ENCODE data around the gene OSMR. TPM values are rescaled to one million over a fixed set of nuclear protein-coding genes. Genes with fewer than 3 reads are reported as not detected.

Gene OSMR
- total RNA-seq, 1 experiment from 2014 or later, result 1.6 TPM

GRCh38 chr5:38843665-38844064 is 2.1 kb upstream of the OSMR start:
- no peak overlapping the region for H2BK12ac ChIP-seq (ENCODE audit: insufficient read length, low read depth, low read length)
- no peaks in the 10 kb centered on the region for H3K79me2 ChIP-seq (ENCODE audit: insufficient read depth, low read length)
- no CpG with 5 or more reads among the region's 1 CpG for WGBS (ENCODE audit: extremely low coverage, insufficient read length, low lambda C conversion rate)
- no peak overlapping the region for H3K4me3 Mint-ChIP-seq
- H4K91ac ChIP-seq (ENCODE audit: insufficient read length, low read depth, low read length), result no peak overlapping the region
- no peaks in the 10 kb centered on the region for H3K9me3 ChIP-seq (ENCODE audit: control insufficient read depth, low read depth, low read length)
- TF ChIP-seq, protein P1, sequence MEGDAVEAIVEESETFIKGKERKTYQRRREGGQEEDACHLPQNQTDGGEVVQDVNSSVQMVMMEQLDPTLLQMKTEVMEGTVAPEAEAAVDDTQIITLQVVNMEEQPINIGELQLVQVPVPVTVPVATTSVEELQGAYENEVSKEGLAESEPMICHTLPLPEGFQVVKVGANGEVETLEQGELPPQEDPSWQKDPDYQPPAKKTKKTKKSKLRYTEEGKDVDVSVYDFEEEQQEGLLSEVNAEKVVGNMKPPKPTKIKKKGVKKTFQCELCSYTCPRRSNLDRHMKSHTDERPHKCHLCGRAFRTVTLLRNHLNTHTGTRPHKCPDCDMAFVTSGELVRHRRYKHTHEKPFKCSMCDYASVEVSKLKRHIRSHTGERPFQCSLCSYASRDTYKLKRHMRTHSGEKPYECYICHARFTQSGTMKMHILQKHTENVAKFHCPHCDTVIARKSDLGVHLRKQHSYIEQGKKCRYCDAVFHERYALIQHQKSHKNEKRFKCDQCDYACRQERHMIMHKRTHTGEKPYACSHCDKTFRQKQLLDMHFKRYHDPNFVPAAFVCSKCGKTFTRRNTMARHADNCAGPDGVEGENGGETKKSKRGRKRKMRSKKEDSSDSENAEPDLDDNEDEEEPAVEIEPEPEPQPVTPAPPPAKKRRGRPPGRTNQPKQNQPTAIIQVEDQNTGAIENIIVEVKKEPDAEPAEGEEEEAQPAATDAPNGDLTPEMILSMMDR (conservative IDR thresholded peaks at IDR 0.05), result no peak
- DNase-seq, result no peak
- no peak overlapping the region for H3K14ac ChIP-seq (ENCODE audit: insufficient read depth, low read length)
- no peak overlapping the region for H2AK5ac ChIP-seq (ENCODE audit: insufficient read length, low read length)
- no peaks in the 10 kb centered on the region for H3K36me3 Mint-ChIP-seq (ENCODE audit: insufficient read depth in 1 of 3, low read depth in 3 of 3)
- no peaks in the 10 kb centered on the region for H3K4me1 ChIP-seq (ENCODE audit: insufficient read depth, low read length)
- H2AFZ ChIP-seq (ENCODE audit: low read length), result no peak overlapping the region
- no peak overlapping the region for H4K5ac ChIP-seq (ENCODE audit: insufficient read length, low read depth, low read length)
- H3K56ac ChIP-seq (ENCODE audit: insufficient read length, low read depth, low read length), result no peak overlapping the region
- H3T11ph ChIP-seq (ENCODE audit: low read length), result no peak overlapping the region
- H3K4ac ChIP-seq (ENCODE audit: low read depth, low read length), result no peak overlapping the region
- no peak overlapping the region for H3K4me2 ChIP-seq (ENCODE audit: insufficient read depth, insufficient read length, low read length)
- no peak overlapping the region for H3K18ac ChIP-seq (ENCODE audit: insufficient read length, low read depth, low read length)
- no peak overlapping the region for H2BK120ac ChIP-seq (ENCODE audit: low read depth, low read length, poor library complexity, severe bottlenecking)
- peaks cover 0 to 5% of the 10 kb centered on the region in 2 experiments; a peak in 1 of 5 replicates for H3K9me3 Mint-ChIP-seq
- H4K20me1 ChIP-seq (ENCODE audit: control insufficient read depth, insufficient read depth, insufficient read length), result no peaks in the 10 kb centered on the region
- no peak overlapping the region for H3K27ac Mint-ChIP-seq
- H3K23me2 ChIP-seq (ENCODE audit: insufficient read length, low read depth, low read length, poor library complexity, severe bottlenecking), result peaks cover 15% of the 10 kb centered on the region
- no peak overlapping the region for H3K9ac ChIP-seq (ENCODE audit: extremely low read depth, insufficient read length, low read length)
- no peak overlapping the region for H4K8ac ChIP-seq (replicated peaks; ENCODE audit: insufficient read length, low read depth, low read length)
- no peak overlapping the region for H3K27ac ChIP-seq (ENCODE audit: insufficient read length, low read depth, low read length)
- H3K23ac ChIP-seq (ENCODE audit: insufficient read length, low read depth, low read length), result no peak overlapping the region
- H3K79me1 ChIP-seq (ENCODE audit: insufficient read depth, low read depth, low read length, poor library complexity, severe bottlenecking), result no peaks in the 10 kb centered on the region
- no peak overlapping the region for H2BK20ac ChIP-seq (ENCODE audit: low read depth, low read length, poor library complexity, severe bottlenecking)
- H2BK5ac ChIP-seq (ENCODE audit: insufficient read length, low read length), result no peak overlapping the region
- H3K4me1 Mint-ChIP-seq, result peaks cover 6 to 13% of the 10 kb centered on the region in 2 experiments; a peak in 3 of 4 replicates
- H3K27me3 ChIP-seq (ENCODE audit: insufficient read depth, low read length), result peaks cover 4% of the 10 kb centered on the region; the same call in 1 of the 2 replicates
- peaks cover 40% of the 10 kb centered on the region for H3K27me3 Mint-ChIP-seq (ENCODE audit: low read depth)
- H2BK15ac ChIP-seq (ENCODE audit: low read depth, low read length), result no peak overlapping the region

All from H9 (cell line).